Cardiac atrium fibroblast (primary cell): ENCODE measurements around the gene SLC24A4. TPM values are rescaled to one million over a fixed set of nuclear protein-coding genes. Genes with fewer than 3 reads are reported as not detected.

ENCODE experiments used
- total RNA-seq: library from RNA; depleted of rRNA; stranded (reverse); fragments of >200 nt; gene quantifications from 2 replicates; pipeline ENCODE4 v1.2.3, GENCODE V29; 2015

SLC24A4 gene
- not detected in 2 replicates for total RNA-seq

GRCh38 chr14:92323011-92323915 is at the start of gene SLC24A4:
TSS of gene SLC24A4 (plus strand) at chr14:92323165. CDS start at chr14:92323831, 666 bp downstream.

GRCh38 chr14:92513204-92513965 is 190.4 kb downstream of the SLC24A4 start, which contains the start of gene RIN3:
TSS of gene RIN3 (plus strand) at chr14:92513781. CDS start at chr14:92513933, 152 bp downstream.

Other genes starting within 250 kb of the SLC24A4 start
- 20.2 and 42.9 TPM in 2 replicates for gene ATXN3, start 216.6 kb upstream of the SLC24A4 start, total RNA-seq
- 298 and 332 TPM in 2 replicates for gene NDUFB1, start 201.5 kb upstream of the SLC24A4 start, total RNA-seq
- gene CPSF2, start 201.2 kb upstream of the SLC24A4 start, total RNA-seq: 23.5 and 32.9 TPM in 2 replicates
- 1.1 and 2.1 TPM in 2 replicates for gene RIN3, start 190.6 kb downstream of the SLC24A4 start, total RNA-seq